K562 (cell line): ENCODE results near the gene MTMR3. TPM values are rescaled to one million over a fixed set of nuclear protein-coding genes. Genes with fewer than 3 reads are reported as not detected.

ENCODE experiments used
- ADNP ChIP-seq: fragments of 200-800 bp; sonication (Bioruptor generic); IDR thresholded peaks from 2 replicates; pipeline ENCODE4 v1.6.1; 2016; ENCODE audit warnings: missing genetic modification characterization, missing compliant biosample characterization
- ARID2 ChIP-seq: fragments of 450-650 bp; IDR thresholded peaks from 2 replicates; pipeline ENCODE4 v1.6.1; 2017; ENCODE audit warnings: antibody characterized with exemption, mild to moderate bottlenecking
- CBFA2T3 ChIP-seq: fragments of 450-650 bp; IDR thresholded peaks from 2 replicates; pipeline ENCODE4 v1.6.1; 2017
- EHMT2 ChIP-seq: fragments of 450-650 bp; IDR thresholded peaks from 2 replicates; pipeline ENCODE4 v1.6.1; 2018; ENCODE audit warnings: antibody characterized with exemption
- ESRRA ChIP-seq: fragments of 450-650 bp; IDR thresholded peaks from 2 replicates; pipeline ENCODE4 v1.6.1; 2014; ENCODE audit warnings: low read depth, mild to moderate bottlenecking, moderate library complexity, borderline replicate concordance
- FOSL1 ChIP-seq: fragments of 200-800 bp; sonication (Bioruptor generic); conservative IDR thresholded peaks from 2 replicates; pipeline ENCODE4 v1.6.1; 2016; ENCODE audit warnings: missing genetic modification characterization, missing compliant biosample characterization
- FOXA3 ChIP-seq, 2 experiments: fragments of 450-650 bp in 1 of 2; sonication (generic) in 1 of 2; formaldehyde crosslinking; IDR thresholded peaks in 1 of 2; conservative IDR thresholded peaks in 1 of 2; 2 replicates each; pipeline versions ENCODE4 v1.4.0 to v1.8.0; 2020 to 2022; ENCODE audit warnings: mild to moderate bottlenecking in 2 of 2, missing genetic modification reagents in 1 of 2
- HDGF ChIP-seq: fragments of 450-650 bp; IDR thresholded peaks from 2 replicates; pipeline ENCODE4 v1.6.1; 2016
- HMGXB4 ChIP-seq: sonication (generic); formaldehyde crosslinking; IDR thresholded peaks from 2 replicates; pipeline ENCODE4 v1.8.1; 2023; ENCODE audit warnings: mild to moderate bottlenecking, missing genetic modification reagents
- KDM1A ChIP-seq, 2 experiments: fragments of 450-650 bp; IDR thresholded peaks; 2 replicates each; pipeline ENCODE4 v1.6.1; 2016; ENCODE audit warnings: mild to moderate bottlenecking in 2 of 2
- NEUROD1 ChIP-seq: fragments of 150-350 bp; IDR thresholded peaks from 2 replicates; pipeline ENCODE4 v1.6.1; 2014; ENCODE audit warnings: borderline replicate concordance, low read length, low read depth; ENCODE audit not compliant: partially characterized antibody
- NR2C2 ChIP-seq, 2 experiments: fragments of 200-800 bp in 1 of 2; sonication (Bioruptor generic) in 1 of 2; sonication (generic) in 1 of 2; formaldehyde crosslinking in 1 of 2; IDR thresholded peaks; 2 replicates each; pipeline versions ENCODE4 v1.6.1 to v1.8.0; 2016 to 2022; ENCODE audit warnings: mild to moderate bottlenecking in 1 of 2, missing compliant biosample characterization in 1 of 2, missing genetic modification characterization in 1 of 2, missing genetic modification reagents in 1 of 2
- PHF21A ChIP-seq: fragments of 450-650 bp; IDR thresholded peaks from 2 replicates; pipeline ENCODE4 v1.6.1; 2017; ENCODE audit warnings: low read depth, borderline replicate concordance
- PHF8 ChIP-seq: fragments of 200-600 bp; sonication (generic); IDR thresholded peaks from 2 replicates; pipeline ENCODE4 v1.6.1; 2012; ENCODE audit warnings: mixed run types, mild to moderate bottlenecking, inconsistent platforms, low read length, moderate library complexity, borderline replicate concordance
- POLR2A ChIP-seq: fragments of 450-650 bp; conservative IDR thresholded peaks from 2 replicates; pipeline ENCODE4 v1.6.1; 2016
- RB1 ChIP-seq: fragments of 450-650 bp; IDR thresholded peaks from 2 replicates; pipeline ENCODE4 v1.6.1; 2017; ENCODE audit warnings: low read depth, mild to moderate bottlenecking
- SMAD3 ChIP-seq: fragments of 450-650 bp; formaldehyde crosslinking; conservative IDR thresholded peaks from 2 replicates; pipeline ENCODE4 v1.4.0; 2020; ENCODE audit warnings: mild to moderate bottlenecking
- TOE1 ChIP-seq, 2 experiments: fragments of 450-650 bp in 1 of 2; sonication (generic) in 1 of 2; formaldehyde crosslinking in 1 of 2; IDR thresholded peaks; 2 replicates each; pipeline versions ENCODE4 v1.7.1 to v1.8.0; 2016 to 2022; ENCODE audit warnings: borderline replicate concordance in 2 of 2, mild to moderate bottlenecking in 2 of 2, antibody characterized with exemption in 1 of 2, inconsistent platforms in 1 of 2, low read depth in 1 of 2, missing genetic modification reagents in 1 of 2, moderate library complexity in 1 of 2
- XRCC4 ChIP-seq: IDR thresholded peaks from one replicate; pipeline ENCODE4 v1.6.1; 2011; ENCODE audit not compliant: insufficient read depth, insufficient read length; ENCODE audit errors: extremely low read depth
- ZNF445 ChIP-seq: fragments of 250-450 bp; sonication (Bioruptor Pico); IDR thresholded peaks from 2 replicates; pipeline ENCODE4 v1.4.0; 2020; ENCODE audit warnings: low read depth, mild to moderate bottlenecking, moderate library complexity
- ZNF644 ChIP-seq: fragments of 200-800 bp; sonication (Bioruptor generic); IDR thresholded peaks from 2 replicates; pipeline ENCODE4 v1.6.1; 2016; ENCODE audit warnings: low read depth, missing genetic modification characterization, missing compliant biosample characterization
- ZNF830 ChIP-seq: fragments of 250-450 bp; sonication (Bioruptor Pico); IDR thresholded peaks from 2 replicates; pipeline ENCODE4 v1.5.0; 2021; ENCODE audit warnings: mild to moderate bottlenecking
- polyA plus RNA-seq, 8 experiments: library from polyadenylated mRNA; depleted of rRNA in 4 of 8; stranded (reverse) in 5 of 8; unstranded in 3 of 8; fragments of >200 nt; fragmentation: Nextera tagmentation in 2 of 8; fragmentation: Illumina TruSeq in 1 of 8; extraction: Ambion mirVana in 2 of 8; extraction: Trizol in 1 of 8; gene quantifications; 2 replicates each; pipeline versions ENCODE4 v1.2.1 to v1.2.3, GENCODE V29; 2011 to 2014; ENCODE audit warnings: inconsistent platforms in 1 of 8, missing spikeins in 1 of 8
- total RNA-seq, 7 experiments: library from RNA; depleted of rRNA in 6 of 7; stranded (reverse); fragments of >200 nt in 6 of 7; fragmentation: Illumina TruSeq in 2 of 7; extraction: Trizol in 2 of 7; gene quantifications; 2 replicates each; pipeline versions ENCODE4 v1.2.1 to v1.2.3, GENCODE V29; 2011 to 2021; ENCODE audit warnings: low replicate concordance in 1 of 7
- TF ChIP-seq, protein P1 (sequence below): sonication (generic); formaldehyde crosslinking; IDR thresholded peaks from 2 replicates; pipeline ENCODE4 v1.8.0; 2022; ENCODE audit warnings: missing genetic modification reagents, mild to moderate bottlenecking, moderate library complexity, borderline replicate concordance
- TF ChIP-seq, protein P2 (sequence below): fragments of 450-650 bp; formaldehyde crosslinking; conservative IDR thresholded peaks from 2 replicates; pipeline ENCODE4 v1.4.0; 2022; ENCODE audit warnings: mild to moderate bottlenecking, missing genetic modification characterization
- TF ChIP-seq, protein P3 (sequence below): sonication (generic); formaldehyde crosslinking; IDR thresholded peaks from 2 replicates; pipeline ENCODE4 v1.8.1; 2023; ENCODE audit warnings: mild to moderate bottlenecking, missing genetic modification reagents, moderate library complexity

The MTMR3 gene
- total and polyA plus RNA-seq, 9 of the 15 experiments (the other 6 are each of a cell fraction or from before 2014, with no cell fraction given): 1.6 to 13.7 (median 7.9) TPM

DNA sequence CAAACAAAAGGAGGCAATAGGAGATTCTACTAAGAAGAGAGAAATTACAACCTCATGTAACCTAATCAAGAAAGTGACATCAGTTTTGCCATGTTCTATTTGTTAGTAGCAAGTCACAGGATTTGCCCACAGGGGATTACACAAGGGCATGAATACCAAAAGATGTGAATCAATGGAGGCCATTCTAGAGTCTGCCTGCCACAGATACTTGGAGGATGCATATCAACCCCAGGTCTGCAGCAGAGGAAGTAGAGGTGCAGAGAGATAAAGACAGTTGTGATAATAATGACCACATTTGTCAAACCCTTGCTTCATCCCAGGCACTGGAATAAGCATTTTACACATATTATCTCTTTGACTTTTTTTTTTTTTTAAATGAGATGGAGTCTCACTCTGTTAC, 42.5 kb upstream of the MTMR3 start (continued):
- TF ChIP-seq ZNF445 (CRISPR knock-in tag) (no peak), HMGXB4 (CRISPR knock-in tag) (no peak), ZNF644 (tag) (no peak), NR2C2 (CRISPR knock-in tag; IDR thresholded peaks at IDR 0.05) (no peak), NR2C2 (tag; IDR thresholded peaks at IDR 0.05) (no peak), TOE1 (IDR thresholded peaks at IDR 0.05; ENCODE audit: borderline replicate concordance) (no peak), TOE1 (CRISPR knock-in tag; IDR thresholded peaks at IDR 0.05; ENCODE audit: borderline replicate concordance, low read depth) (no peak), NEUROD1 (no peak), KDM1A (IDR thresholded peaks at IDR 0.05) (peak in 1 of 2 experiments; percentile 15; a peak in 1 of 4 replicates), ESRRA (peak; percentile 16; the same call in 1 of the 2 replicates), XRCC4 (no peak), ZNF830 (no peak), FOXA3 (CRISPR knock-in tag; conservative IDR thresholded peaks at IDR 0.05 in 1 of 2, IDR thresholded peaks at IDR 0.05 in 1 of 2) (no peak), SMAD3 (CRISPR knock-in tag) (no peak), ARID2 (no peak), FOSL1 (peak; percentile 30; the same call in 1 of the 2 replicates), POLR2A (no peak), EHMT2 (no peak), PHF8 (no peak), ADNP (0 out of 2 replicates have a peak, but pooled peaks have one; percentile 38), HDGF (no peak), CBFA2T3 (peak; percentile 90), RB1 (no peak), PHF21A (no peak)
- TF ChIP-seq, protein P1, sequence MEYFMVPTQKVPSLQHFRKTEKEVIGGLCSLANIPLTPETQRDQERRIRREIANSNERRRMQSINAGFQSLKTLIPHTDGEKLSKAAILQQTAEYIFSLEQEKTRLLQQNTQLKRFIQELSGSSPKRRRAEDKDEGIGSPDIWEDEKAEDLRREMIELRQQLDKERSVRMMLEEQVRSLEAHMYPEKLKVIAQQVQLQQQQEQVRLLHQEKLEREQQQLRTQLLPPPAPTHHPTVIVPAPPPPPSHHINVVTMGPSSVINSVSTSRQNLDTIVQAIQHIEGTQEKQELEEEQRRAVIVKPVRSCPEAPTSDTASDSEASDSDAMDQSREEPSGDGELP: no peak
- TF ChIP-seq, protein P2, sequence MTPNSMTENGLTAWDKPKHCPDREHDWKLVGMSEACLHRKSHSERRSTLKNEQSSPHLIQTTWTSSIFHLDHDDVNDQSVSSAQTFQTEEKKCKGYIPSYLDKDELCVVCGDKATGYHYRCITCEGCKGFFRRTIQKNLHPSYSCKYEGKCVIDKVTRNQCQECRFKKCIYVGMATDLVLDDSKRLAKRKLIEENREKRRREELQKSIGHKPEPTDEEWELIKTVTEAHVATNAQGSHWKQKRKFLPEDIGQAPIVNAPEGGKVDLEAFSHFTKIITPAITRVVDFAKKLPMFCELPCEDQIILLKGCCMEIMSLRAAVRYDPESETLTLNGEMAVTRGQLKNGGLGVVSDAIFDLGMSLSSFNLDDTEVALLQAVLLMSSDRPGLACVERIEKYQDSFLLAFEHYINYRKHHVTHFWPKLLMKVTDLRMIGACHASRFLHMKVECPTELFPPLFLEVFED (CRISPR knock-in tag): no peak
- TF ChIP-seq, protein P3, sequence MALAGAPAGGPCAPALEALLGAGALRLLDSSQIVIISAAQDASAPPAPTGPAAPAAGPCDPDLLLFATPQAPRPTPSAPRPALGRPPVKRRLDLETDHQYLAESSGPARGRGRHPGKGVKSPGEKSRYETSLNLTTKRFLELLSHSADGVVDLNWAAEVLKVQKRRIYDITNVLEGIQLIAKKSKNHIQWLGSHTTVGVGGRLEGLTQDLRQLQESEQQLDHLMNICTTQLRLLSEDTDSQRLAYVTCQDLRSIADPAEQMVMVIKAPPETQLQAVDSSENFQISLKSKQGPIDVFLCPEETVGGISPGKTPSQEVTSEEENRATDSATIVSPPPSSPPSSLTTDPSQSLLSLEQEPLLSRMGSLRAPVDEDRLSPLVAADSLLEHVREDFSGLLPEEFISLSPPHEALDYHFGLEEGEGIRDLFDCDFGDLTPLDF (CRISPR knock-in tag): no peak
